ENCODE measurements around the gene ZSWIM4. TPM values are rescaled to one million over a fixed set of nuclear protein-coding genes. Genes with fewer than 3 reads are reported as not detected.
"Not testable (repeated sequence)": the region's sequence is repeated elsewhere in the genome, so short reads cannot be mapped to it uniquely, and the experiment has no call there.

ZSWIM4 gene
- total and polyA plus RNA-seq, 2 experiments from 2014 or later = 13.0 to 29.8 TPM

- H3K4me3 ChIP-seq = no peak overlapping the region
- no peaks in the 10 kb centered on the region for H3K9me3 ChIP-seq (ENCODE audit: low read depth)
- H3K4me1 ChIP-seq (ENCODE audit: low read depth) = peaks cover 17% of the 10 kb centered on the region
- no peaks in the 10 kb centered on the region for H3K36me3 ChIP-seq
- DNase-seq (ENCODE audit: low read depth in 1 of 2, low spot score in 1 of 2) = no peak
- TF ChIP-seq, protein P1, sequence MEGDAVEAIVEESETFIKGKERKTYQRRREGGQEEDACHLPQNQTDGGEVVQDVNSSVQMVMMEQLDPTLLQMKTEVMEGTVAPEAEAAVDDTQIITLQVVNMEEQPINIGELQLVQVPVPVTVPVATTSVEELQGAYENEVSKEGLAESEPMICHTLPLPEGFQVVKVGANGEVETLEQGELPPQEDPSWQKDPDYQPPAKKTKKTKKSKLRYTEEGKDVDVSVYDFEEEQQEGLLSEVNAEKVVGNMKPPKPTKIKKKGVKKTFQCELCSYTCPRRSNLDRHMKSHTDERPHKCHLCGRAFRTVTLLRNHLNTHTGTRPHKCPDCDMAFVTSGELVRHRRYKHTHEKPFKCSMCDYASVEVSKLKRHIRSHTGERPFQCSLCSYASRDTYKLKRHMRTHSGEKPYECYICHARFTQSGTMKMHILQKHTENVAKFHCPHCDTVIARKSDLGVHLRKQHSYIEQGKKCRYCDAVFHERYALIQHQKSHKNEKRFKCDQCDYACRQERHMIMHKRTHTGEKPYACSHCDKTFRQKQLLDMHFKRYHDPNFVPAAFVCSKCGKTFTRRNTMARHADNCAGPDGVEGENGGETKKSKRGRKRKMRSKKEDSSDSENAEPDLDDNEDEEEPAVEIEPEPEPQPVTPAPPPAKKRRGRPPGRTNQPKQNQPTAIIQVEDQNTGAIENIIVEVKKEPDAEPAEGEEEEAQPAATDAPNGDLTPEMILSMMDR (IDR thresholded peaks at IDR 0.05; ENCODE audit: low read depth, low read length) = no peak
- H3K27me3 ChIP-seq = no peaks in the 10 kb centered on the region
- H3K27ac ChIP-seq = no peak overlapping the region
Observed at GRCh38 chr19:13848798-13849676, 53.8 kb downstream of the ZSWIM4 start.

- no peaks in the 10 kb centered on the region for H3K9me3 ChIP-seq (ENCODE audit: low read depth)
- H3K27me3 ChIP-seq = no peaks in the 10 kb centered on the region
- no peak overlapping the region for H3K4me3 ChIP-seq
- TF ChIP-seq, protein P1 (IDR thresholded peaks at IDR 0.05; ENCODE audit: low read depth, low read length) = no peak
- no peaks in the 10 kb centered on the region for H3K36me3 ChIP-seq
- peak; percentile 56 to 87 for DNase-seq (ENCODE audit: low read depth in 1 of 2, low spot score in 1 of 2)
- peak overlapping the region; percentile 68 for H3K27ac ChIP-seq
- peaks cover 14% of the 10 kb centered on the region for H3K4me1 ChIP-seq (ENCODE audit: low read depth)
Observed at GRCh38 chr19:13849991-13850909, 55.0 kb downstream of the ZSWIM4 start.

GRCh38 chr19:13850910-13851733, 55.9 kb downstream of the ZSWIM4 start:
- peak overlapping the region; percentile 68 for H3K27ac ChIP-seq
- DNase-seq (ENCODE audit: low read depth in 1 of 2, low spot score in 1 of 2) = peak in 1 of 2 donors; percentile 92
- no peaks in the 10 kb centered on the region for H3K27me3 ChIP-seq
- no peaks in the 10 kb centered on the region for H3K9me3 ChIP-seq (ENCODE audit: low read depth)
- TF ChIP-seq, protein P1 (IDR thresholded peaks at IDR 0.05; ENCODE audit: low read depth, low read length) = no peak
- peaks cover 13% of the 10 kb centered on the region for H3K4me1 ChIP-seq (ENCODE audit: low read depth)
- no peak overlapping the region for H3K4me3 ChIP-seq
- no peaks in the 10 kb centered on the region for H3K36me3 ChIP-seq

DNA sequence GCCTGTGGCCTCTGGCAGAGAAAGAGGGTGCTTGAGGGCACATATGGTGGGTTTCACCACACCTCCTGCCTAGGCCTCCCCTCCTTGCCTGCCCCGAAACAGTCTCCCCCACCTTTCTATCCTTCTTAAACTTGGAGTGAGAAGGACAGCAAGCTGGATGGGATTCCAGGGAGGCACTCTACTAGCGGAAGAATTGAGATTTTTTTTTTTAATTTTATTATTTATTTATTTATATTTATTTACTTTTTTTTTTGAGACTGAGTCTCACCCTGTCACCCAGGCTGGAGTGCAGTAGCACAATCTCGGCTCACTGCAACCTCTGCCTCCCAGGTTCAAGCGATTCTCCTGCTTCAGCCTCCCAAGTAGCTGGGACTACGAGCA, 56.5 kb downstream of the ZSWIM4 start:
- not testable (repeated sequence) for DNase-seq (ENCODE audit: low read depth in 1 of 2, low spot score in 1 of 2)
- H3K27ac ChIP-seq = peak overlapping the region; percentile 68

GRCh38 chr19:13852171-13852707, 57.0 kb downstream of the ZSWIM4 start:
- not testable (repeated sequence) for H3K27me3 ChIP-seq; H3K36me3 ChIP-seq; H3K9me3 ChIP-seq (ENCODE audit: low read depth); H3K4me3 ChIP-seq; DNase-seq (ENCODE audit: low read depth in 1 of 2, low spot score in 1 of 2); H3K27ac ChIP-seq; H3K4me1 ChIP-seq (ENCODE audit: low read depth)

More for the DNA sequence above, 56.5 kb downstream of the ZSWIM4 start:
- H3K36me3 ChIP-seq; H3K27me3 ChIP-seq; H3K4me3 ChIP-seq; H3K9me3 ChIP-seq (ENCODE audit: low read depth); H3K4me1 ChIP-seq (ENCODE audit: low read depth): not testable (repeated sequence)

DNA sequence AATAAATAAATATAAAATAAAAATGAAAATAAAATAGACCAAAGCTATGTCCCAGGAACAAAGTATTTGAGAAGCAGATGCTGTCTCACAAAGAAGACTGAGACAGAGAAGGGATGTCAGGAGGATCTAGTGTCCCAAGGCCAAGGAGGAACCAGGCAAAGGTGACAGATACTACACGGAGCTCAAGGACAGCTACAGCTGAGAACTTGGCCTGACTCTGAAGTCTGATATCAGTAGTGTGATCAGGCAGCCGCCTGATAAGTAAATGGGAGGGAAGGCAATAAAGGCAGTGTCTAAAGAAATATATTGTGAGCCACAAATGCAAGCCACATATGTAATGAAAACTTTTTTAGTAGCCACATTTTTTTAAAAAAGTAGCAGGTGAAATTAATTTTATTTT, 61.3 kb downstream of the ZSWIM4 start:
- no peak for DNase-seq (ENCODE audit: low read depth in 1 of 2, low spot score in 1 of 2)
- Histone ChIP-seq H3K4me1 (ENCODE audit: low read depth) (no peaks in the 10 kb centered on the region), H3K36me3 (no peaks in the 10 kb centered on the region), H3K27ac (no peak overlapping the region), H3K27me3 (no peaks in the 10 kb centered on the region), H3K4me3 (no peak overlapping the region), H3K9me3 (ENCODE audit: low read depth) (no peaks in the 10 kb centered on the region)
- TF ChIP-seq, protein P1 (IDR thresholded peaks at IDR 0.05; ENCODE audit: low read depth, low read length) = no peak
